Stimulated activated CD8-positive, alpha-beta memory T cell treated with anti-CD3 and anti-CD28 coated beads, Interleukin-12 subunit alpha, Interleukin-12 subunit beta, amount 100 ng/mL, for 24 hours (primary cell): ENCODE data around the gene MISP.

Experiments
- DNase-seq: peaks from one replicate; pipeline ENCODE4 v3.0.0-alpha.2; 2020; ENCODE audit errors: extremely low read depth

The MISP gene

GRCh38 chr19:808423-808775 is 57.5 kb downstream of the MISP start:
- no peak for DNase-seq

- no peak for DNase-seq
These were observed 59.4 kb downstream of the MISP start for GRCh38 chr19:810077-810855.

- DNase-seq: no peak
These were observed 60.1 kb downstream of the MISP start for GRCh38 chr19:810883-811489.

GRCh38 chr19:811506-812048 is 60.7 kb downstream of the MISP start:
- no peak for DNase-seq

- DNase-seq: no peak
These were observed 61.3 kb downstream of the MISP start for GRCh38 chr19:812049-812746.

- DNase-seq: no peak
These were observed 61.9 kb downstream of the MISP start for GRCh38 chr19:812747-813218.

- DNase-seq: no peak
These were observed 62.6 kb downstream of the MISP start for GRCh38 chr19:813219-814151.
